ENCODE results near the gene SCN8A.

The SCN8A gene

GRCh38 chr12:51759695-51760094 lies 168.7 kb downstream of the SCN8A start:
- no peak overlapping the region for H3K9ac ChIP-seq (ENCODE audit: low read depth, low read length)
- H3K36me3 ChIP-seq (ENCODE audit: control insufficient read depth, insufficient read depth, low read length), result peaks cover 21% of the 10 kb centered on the region; the same call in 1 of the 2 replicates
- no peaks in the 10 kb centered on the region for H3K4me1 ChIP-seq (ENCODE audit: control insufficient read depth, insufficient read depth, low read length)
- no peaks in the 10 kb centered on the region for H3K27me3 ChIP-seq (ENCODE audit: control insufficient read depth, insufficient read depth, low read length)
- no peaks in the 10 kb centered on the region for H3K9me3 ChIP-seq (ENCODE audit: control insufficient read depth, insufficient read depth, low read length)
- no peak overlapping the region for H3K4me3 ChIP-seq (ENCODE audit: low read depth, low read length)
- no peak overlapping the region for H3K27ac ChIP-seq (ENCODE audit: low read depth, low read length)

DNA sequence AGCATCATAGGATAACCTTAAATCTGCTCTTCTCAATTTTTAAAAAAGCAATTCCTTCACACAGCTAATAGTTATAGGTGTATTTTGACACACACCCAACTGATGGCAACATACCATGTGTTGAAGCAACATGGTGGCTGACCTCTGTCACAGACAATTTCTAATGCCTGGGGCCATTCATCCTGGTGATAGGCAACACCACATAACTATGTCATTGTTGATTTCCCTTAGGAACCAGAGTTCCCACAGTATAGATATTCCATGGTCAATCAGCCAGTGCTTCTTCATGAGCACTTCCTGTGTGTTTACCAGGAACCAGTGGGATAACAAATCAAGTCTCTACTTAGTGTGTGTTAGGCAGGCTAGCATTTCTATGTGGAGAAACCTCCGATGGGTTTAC lies 169.2 kb downstream of the SCN8A start:
- Histone ChIP-seq H3K9ac (ENCODE audit: low read depth, low read length) (no peak overlapping the region), H3K4me1 (ENCODE audit: control insufficient read depth, insufficient read depth, low read length) (no peaks in the 10 kb centered on the region), H3K27me3 (ENCODE audit: control insufficient read depth, insufficient read depth, low read length) (no peaks in the 10 kb centered on the region), H3K27ac (ENCODE audit: low read depth, low read length) (no peak overlapping the region), H3K9me3 (ENCODE audit: control insufficient read depth, insufficient read depth, low read length) (no peaks in the 10 kb centered on the region), H3K36me3 (ENCODE audit: control insufficient read depth, insufficient read depth, low read length) (peaks cover 21% of the 10 kb centered on the region; the same call in 1 of the 2 replicates), H3K4me3 (ENCODE audit: low read depth, low read length) (no peak overlapping the region)

- Histone ChIP-seq H3K27ac (ENCODE audit: low read depth, low read length) (no peak overlapping the region), H3K4me1 (ENCODE audit: control insufficient read depth, insufficient read depth, low read length) (no peaks in the 10 kb centered on the region), H3K9me3 (ENCODE audit: control insufficient read depth, insufficient read depth, low read length) (no peaks in the 10 kb centered on the region), H3K36me3 (ENCODE audit: control insufficient read depth, insufficient read depth, low read length) (peaks cover 28% of the 10 kb centered on the region), H3K9ac (ENCODE audit: low read depth, low read length) (no peak overlapping the region), H3K4me3 (ENCODE audit: low read depth, low read length) (no peak overlapping the region), H3K27me3 (ENCODE audit: control insufficient read depth, insufficient read depth, low read length) (no peaks in the 10 kb centered on the region)
Measured at GRCh38 chr12:51763743-51764142, 172.7 kb downstream of the SCN8A start.

DNA sequence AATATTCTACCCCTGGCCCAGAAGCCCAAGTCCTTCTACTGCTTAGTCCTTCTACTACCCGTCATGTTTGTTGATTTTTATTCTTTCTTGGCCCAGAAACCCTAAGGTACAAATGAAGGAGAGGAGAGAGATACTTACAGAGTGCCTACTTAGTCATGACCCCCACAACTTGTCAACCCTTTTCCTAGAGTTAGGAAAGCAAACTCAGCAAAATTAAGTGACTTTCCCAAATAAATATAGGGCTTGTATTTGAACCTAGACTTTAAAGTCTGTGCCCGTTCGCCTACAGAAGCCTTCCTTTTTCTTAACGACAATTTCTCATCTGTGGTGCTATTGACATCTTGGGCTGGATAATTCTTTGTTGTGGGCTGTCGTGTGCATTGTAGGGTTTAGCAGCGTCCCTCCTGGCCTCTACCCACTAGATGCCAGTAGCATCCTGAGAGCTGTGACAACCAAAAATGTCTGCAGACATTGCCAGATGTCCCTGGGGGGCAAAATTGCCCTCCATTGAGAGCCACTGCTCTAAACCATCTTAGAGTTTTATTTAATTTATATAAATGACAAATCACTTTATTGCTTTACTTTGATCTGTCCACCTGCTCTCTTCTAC lies 175.1 kb downstream of the SCN8A start:
- Histone ChIP-seq H3K27ac (ENCODE audit: low read depth, low read length) (no peak overlapping the region), H3K4me3 (ENCODE audit: low read depth, low read length) (no peak overlapping the region), H3K9ac (ENCODE audit: low read depth, low read length) (no peak overlapping the region), H3K36me3 (ENCODE audit: control insufficient read depth, insufficient read depth, low read length) (peaks cover 45% of the 10 kb centered on the region), H3K9me3 (ENCODE audit: control insufficient read depth, insufficient read depth, low read length) (no peaks in the 10 kb centered on the region), H3K27me3 (ENCODE audit: control insufficient read depth, insufficient read depth, low read length) (no peaks in the 10 kb centered on the region), H3K4me1 (ENCODE audit: control insufficient read depth, insufficient read depth, low read length) (no peaks in the 10 kb centered on the region)

- Histone ChIP-seq H3K9me3 (ENCODE audit: control insufficient read depth, insufficient read depth, low read length) (no peaks in the 10 kb centered on the region), H3K27ac (ENCODE audit: low read depth, low read length) (no peak overlapping the region), H3K27me3 (ENCODE audit: control insufficient read depth, insufficient read depth, low read length) (no peaks in the 10 kb centered on the region), H3K36me3 (ENCODE audit: control insufficient read depth, insufficient read depth, low read length) (peaks cover 71% of the 10 kb centered on the region), H3K4me3 (ENCODE audit: low read depth, low read length) (no peak overlapping the region), H3K9ac (ENCODE audit: low read depth, low read length) (no peak overlapping the region), H3K4me1 (ENCODE audit: control insufficient read depth, insufficient read depth, low read length) (no peaks in the 10 kb centered on the region)
Measured at GRCh38 chr12:51771008-51771407, 180.0 kb downstream of the SCN8A start.

DNA sequence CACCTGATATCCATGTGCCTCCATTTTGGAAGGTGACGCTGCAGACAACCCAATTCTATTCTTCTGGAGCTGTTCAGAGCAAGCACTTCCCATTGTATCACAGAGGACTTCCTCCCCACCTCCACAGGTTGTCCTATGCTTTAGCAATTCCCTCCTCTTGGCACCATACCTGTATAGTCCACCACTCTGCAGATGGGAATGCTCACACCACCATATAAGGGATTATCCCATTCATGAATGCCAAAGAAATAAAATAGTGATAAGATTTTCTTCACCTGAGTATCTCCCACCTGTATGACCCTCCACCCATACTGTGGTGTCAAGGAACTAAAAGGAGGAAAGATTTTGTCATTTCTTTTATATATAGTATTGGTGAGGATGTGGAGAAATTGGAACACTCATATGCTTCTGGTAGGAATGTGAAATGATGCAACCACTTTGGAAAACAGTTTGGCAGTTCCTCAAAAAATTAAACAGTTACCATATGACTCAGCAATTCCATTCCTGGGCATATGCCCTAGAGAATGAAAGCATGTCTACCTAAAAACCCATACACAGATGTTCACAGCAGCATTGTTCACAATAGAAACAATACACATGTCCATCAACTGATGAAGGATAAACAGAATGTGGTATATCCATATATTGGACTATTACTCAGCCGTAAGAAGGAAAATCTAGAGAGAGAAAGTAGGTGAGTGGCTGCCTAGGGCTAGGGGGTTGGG lies 182.3 kb downstream of the SCN8A start:
- Histone ChIP-seq H3K36me3 (ENCODE audit: control insufficient read depth, insufficient read depth, low read length) (peaks cover 60% of the 10 kb centered on the region), H3K9me3 (ENCODE audit: control insufficient read depth, insufficient read depth, low read length) (no peaks in the 10 kb centered on the region), H3K4me1 (ENCODE audit: control insufficient read depth, insufficient read depth, low read length) (no peaks in the 10 kb centered on the region), H3K9ac (ENCODE audit: low read depth, low read length) (no peak overlapping the region), H3K27me3 (ENCODE audit: control insufficient read depth, insufficient read depth, low read length) (no peaks in the 10 kb centered on the region), H3K4me3 (ENCODE audit: low read depth, low read length) (no peak overlapping the region), H3K27ac (ENCODE audit: low read depth, low read length) (no peak overlapping the region)

DNA sequence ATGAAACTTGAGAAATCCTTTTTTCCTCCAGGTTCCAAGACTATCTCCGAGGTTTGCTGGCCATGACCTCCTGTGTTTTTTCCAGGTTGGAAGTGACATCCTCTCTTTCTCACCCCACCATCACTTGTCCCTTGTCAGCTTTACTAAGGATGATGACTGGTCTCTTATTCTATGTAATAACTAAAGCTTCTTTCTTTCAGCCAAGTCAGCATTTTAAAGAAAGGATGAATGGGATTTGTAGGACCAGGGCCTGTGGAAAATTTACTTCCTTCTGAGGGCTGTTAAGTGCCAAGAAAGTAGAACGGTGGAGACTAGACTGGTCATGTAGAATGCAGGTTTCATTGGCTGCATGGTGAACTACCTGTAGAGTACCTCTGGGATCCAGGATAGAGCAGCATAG lies 183.9 kb downstream of the SCN8A start:
- no peak overlapping the region for H3K9ac ChIP-seq (ENCODE audit: low read depth, low read length)
- peaks cover 44% of the 10 kb centered on the region for H3K36me3 ChIP-seq (ENCODE audit: control insufficient read depth, insufficient read depth, low read length)
- no peaks in the 10 kb centered on the region for H3K27me3 ChIP-seq (ENCODE audit: control insufficient read depth, insufficient read depth, low read length)
- H3K9me3 ChIP-seq (ENCODE audit: control insufficient read depth, insufficient read depth, low read length), result no peaks in the 10 kb centered on the region
- H3K27ac ChIP-seq (ENCODE audit: low read depth, low read length), result no peak overlapping the region
- H3K4me3 ChIP-seq (ENCODE audit: low read depth, low read length), result no peak overlapping the region
- H3K4me1 ChIP-seq (ENCODE audit: control insufficient read depth, insufficient read depth, low read length), result no peaks in the 10 kb centered on the region

DNA sequence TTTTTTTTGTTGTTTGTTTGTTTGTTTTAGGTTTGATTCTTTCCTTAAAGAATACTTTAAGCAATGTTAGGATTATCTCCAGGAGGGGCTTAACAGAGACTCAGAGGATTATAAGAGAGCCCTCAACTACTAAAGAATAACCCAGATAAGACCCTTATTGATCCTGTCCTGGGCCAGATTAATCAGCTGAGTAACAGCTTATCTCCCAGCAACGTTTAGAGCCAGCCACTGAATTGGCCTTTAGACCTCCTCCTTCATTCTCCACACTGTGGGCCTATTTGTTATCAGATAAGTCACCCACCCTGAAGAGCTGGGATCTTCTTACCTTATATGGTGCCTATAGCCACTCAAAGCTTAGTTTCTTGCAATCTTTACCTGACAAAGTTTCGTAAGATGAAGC lies 186.4 kb downstream of the SCN8A start:
- H3K9ac ChIP-seq (ENCODE audit: low read depth, low read length), result no peak overlapping the region
- no peak overlapping the region for H3K4me3 ChIP-seq (ENCODE audit: low read depth, low read length)
- no peaks in the 10 kb centered on the region for H3K9me3 ChIP-seq (ENCODE audit: control insufficient read depth, insufficient read depth, low read length)
- no peaks in the 10 kb centered on the region for H3K27me3 ChIP-seq (ENCODE audit: control insufficient read depth, insufficient read depth, low read length)
- peaks cover 32% of the 10 kb centered on the region for H3K36me3 ChIP-seq (ENCODE audit: control insufficient read depth, insufficient read depth, low read length)
- no peaks in the 10 kb centered on the region for H3K4me1 ChIP-seq (ENCODE audit: control insufficient read depth, insufficient read depth, low read length)
- H3K27ac ChIP-seq (ENCODE audit: low read depth, low read length), result peak overlapping the region; percentile 14

GRCh38 chr12:51777973-51778372 lies 186.9 kb downstream of the SCN8A start:
- Histone ChIP-seq H3K9ac (ENCODE audit: low read depth, low read length) (no peak overlapping the region), H3K9me3 (ENCODE audit: control insufficient read depth, insufficient read depth, low read length) (no peaks in the 10 kb centered on the region), H3K36me3 (ENCODE audit: control insufficient read depth, insufficient read depth, low read length) (peaks cover 32% of the 10 kb centered on the region), H3K27ac (ENCODE audit: low read depth, low read length) (peak overlapping the region; percentile 14), H3K4me1 (ENCODE audit: control insufficient read depth, insufficient read depth, low read length) (no peaks in the 10 kb centered on the region), H3K27me3 (ENCODE audit: control insufficient read depth, insufficient read depth, low read length) (no peaks in the 10 kb centered on the region), H3K4me3 (ENCODE audit: low read depth, low read length) (no peak overlapping the region)

- Histone ChIP-seq H3K4me3 (ENCODE audit: low read depth, low read length) (no peak overlapping the region), H3K27me3 (ENCODE audit: control insufficient read depth, insufficient read depth, low read length) (no peaks in the 10 kb centered on the region), H3K9ac (ENCODE audit: low read depth, low read length) (no peak overlapping the region), H3K27ac (ENCODE audit: low read depth, low read length) (no peak overlapping the region), H3K9me3 (ENCODE audit: control insufficient read depth, insufficient read depth, low read length) (no peaks in the 10 kb centered on the region), H3K36me3 (ENCODE audit: control insufficient read depth, insufficient read depth, low read length) (peaks cover 13% of the 10 kb centered on the region), H3K4me1 (ENCODE audit: control insufficient read depth, insufficient read depth, low read length) (no peaks in the 10 kb centered on the region)
Measured at GRCh38 chr12:51779876-51780275, 188.8 kb downstream of the SCN8A start.

- Histone ChIP-seq H3K27ac (ENCODE audit: low read depth, low read length) (no peak overlapping the region), H3K9ac (ENCODE audit: low read depth, low read length) (no peak overlapping the region), H3K4me3 (ENCODE audit: low read depth, low read length) (no peak overlapping the region), H3K9me3 (ENCODE audit: control insufficient read depth, insufficient read depth, low read length) (no peaks in the 10 kb centered on the region), H3K27me3 (ENCODE audit: control insufficient read depth, insufficient read depth, low read length) (no peaks in the 10 kb centered on the region), H3K4me1 (ENCODE audit: control insufficient read depth, insufficient read depth, low read length) (no peaks in the 10 kb centered on the region), H3K36me3 (ENCODE audit: control insufficient read depth, insufficient read depth, low read length) (peaks cover 31% of the 10 kb centered on the region)
Measured at GRCh38 chr12:51784688-51785087, 193.7 kb downstream of the SCN8A start.

Measured in HUES48 (cell line).